Activated T-cell treated with anti-CD3 and anti-CD28 coated beads, Interleukin-2, amount 50 U/mL, for 72 hours (primary cell): ENCODE measurements around the gene GRK3. TPM values are rescaled to one million over a fixed set of nuclear protein-coding genes. Genes with fewer than 3 reads are reported as not detected.
"Not testable (repeated sequence)": the region's sequence is repeated elsewhere in the genome, so short reads cannot be mapped to it uniquely, and the experiment has no call there.

Experiments used
- ATAC-seq, 2 donors: fragments of 150-1000 bp; cut with Tn5 transposase; replicated peaks in 1 of 2; 2 replicates each; pipeline ENCODE4 v1.10.0; 2021; ENCODE audit warnings: moderate library complexity in 2 of 2, mild to moderate bottlenecking in 1 of 2
- DNase-seq, 2 donors: peaks; one replicate each; pipeline ENCODE4 v3.0.0; 2021 to 2022; ENCODE audit warnings: mixed read lengths in 1 of 2
- H3K27ac Mint-ChIP-seq: one replicate; pipeline ENCODE4 v1.8.0; 2022; ENCODE audit warnings: mild to moderate bottlenecking, moderate library complexity, mixed read lengths
- H3K27me3 Mint-ChIP-seq: one replicate; pipeline ENCODE4 v1.8.0; 2022; ENCODE audit warnings: low read depth, mixed read lengths
- H3K36me3 Mint-ChIP-seq, 2 donors: one replicate each; pipeline ENCODE4 v1.8.0; 2022; ENCODE audit warnings: mixed read lengths in 2 of 2, mild to moderate bottlenecking in 1 of 2; ENCODE audit not compliant: insufficient read depth in 2 of 2
- H3K4me1 Mint-ChIP-seq: one replicate; pipeline ENCODE4 v1.8.0; 2022; ENCODE audit warnings: low read depth, mixed read lengths
- H3K4me3 Mint-ChIP-seq, 2 donors: one replicate each; pipeline ENCODE4 v1.8.0; 2022; ENCODE audit warnings: mild to moderate bottlenecking in 2 of 2, mixed read lengths in 2 of 2, moderate library complexity in 2 of 2
- H3K9me3 Mint-ChIP-seq, 2 donors: one replicate each; pipeline ENCODE4 v1.8.0; 2022; ENCODE audit warnings: mixed read lengths in 2 of 2
- total RNA-seq, 2 donors: library from RNA; stranded (reverse); gene quantifications; one replicate each; pipeline ENCODE4 v1.2.3, GENCODE V29; 2022

The GRK3 gene
- 10 to 100 TPM; 25.9 to 31.9 TPM for total RNA-seq

GRCh38 chr22:25564320-25564978 is at the start of gene GRK3:
Gene GRK3 (plus strand): TSS chr22:25564675. CDS start chr22:25565041, 366 bp downstream.
- Mint-ChIP-seq H3K4me1 (peaks cover 57% of the 10 kb centered on the region), H3K36me3 (peaks cover 4% of the 10 kb centered on the region in 2 donors), H3K9me3 (no peaks in the 10 kb centered on the region), H3K4me3 (peak within 1 kb of the TSS; percentile 96 to 99), H3K27me3 (peaks cover 14% of the 10 kb centered on the region), H3K27ac (peak within 1 kb of the TSS; percentile 68)
- ATAC-seq (peak; percentile 84 to 87), DNase-seq (peak; percentile 73 to 82)

GRCh38 chr22:25518000-25518663 is 46.3 kb upstream of the GRK3 start:
- Mint-ChIP-seq H3K36me3 (peaks cover 1 to 9% of the 10 kb centered on the region in 2 donors), H3K4me3 (no peak overlapping the region), H3K4me1 (no peaks in the 10 kb centered on the region), H3K27me3 (no peaks in the 10 kb centered on the region), H3K9me3 (no peaks in the 10 kb centered on the region), H3K27ac (no peak overlapping the region)
- ATAC-seq (no peak), DNase-seq (no peak)

- Mint-ChIP-seq H3K27ac (no peak overlapping the region), H3K4me1 (peaks cover 4% of the 10 kb centered on the region), H3K9me3 (peaks cover 0 to 5% of the 10 kb centered on the region in 2 donors), H3K4me3 (no peak overlapping the region), H3K36me3 (peaks cover 11 to 13% of the 10 kb centered on the region in 2 donors), H3K27me3 (peaks cover under 1% of the 10 kb centered on the region)
- ATAC-seq (no peak), DNase-seq (no peak)
These were observed 39.1 kb upstream of the GRK3 start for GRCh38 chr22:25525376-25525775.

DNA sequence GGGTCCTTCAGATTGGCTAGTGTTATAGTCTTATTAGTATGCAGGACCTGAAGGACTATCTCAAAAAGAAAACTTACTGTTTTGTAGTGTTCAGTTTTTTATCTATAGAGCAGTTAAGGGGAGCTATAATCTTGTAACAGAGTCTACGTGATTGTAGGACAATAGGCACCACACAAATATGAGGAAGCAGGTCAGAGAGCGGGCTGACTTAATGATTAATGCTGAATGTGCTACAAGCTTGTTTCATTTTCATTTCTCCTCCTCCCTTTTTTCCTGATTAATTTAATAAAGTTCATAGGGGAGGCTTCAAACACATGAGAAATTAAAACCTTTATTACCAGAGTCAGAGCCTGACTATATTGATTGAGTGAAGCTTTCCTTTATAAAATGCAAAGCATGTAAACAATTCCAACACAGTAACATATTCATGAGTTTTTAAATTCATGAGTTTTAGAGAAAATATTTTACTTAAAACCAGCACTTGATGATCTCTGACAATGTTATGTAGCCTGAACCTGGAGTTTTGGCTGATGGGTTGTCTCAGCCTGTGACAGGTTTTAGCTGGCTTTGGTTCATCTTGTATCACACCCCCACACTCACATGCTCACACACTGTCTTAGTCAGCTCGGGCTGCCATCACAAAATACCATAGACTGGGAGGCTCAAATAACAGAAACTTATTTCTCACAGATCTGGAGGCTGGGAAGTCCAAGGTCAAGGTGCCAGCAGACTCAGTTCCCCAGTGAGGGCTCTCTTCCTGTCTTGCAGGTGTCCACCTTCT is 38.5 kb upstream of the GRK3 start:
- peak in 1 of 2 donors; percentile 25 for ATAC-seq
- peaks cover 11 to 18% of the 10 kb centered on the region in 2 donors for H3K36me3 Mint-ChIP-seq
- not testable (repeated sequence) for H3K27ac Mint-ChIP-seq, H3K4me3 Mint-ChIP-seq, H3K9me3 Mint-ChIP-seq, H3K27me3 Mint-ChIP-seq, H3K4me1 Mint-ChIP-seq, DNase-seq

- H3K4me3 Mint-ChIP-seq, H3K4me1 Mint-ChIP-seq, ATAC-seq, H3K27me3 Mint-ChIP-seq, H3K9me3 Mint-ChIP-seq, DNase-seq, H3K27ac Mint-ChIP-seq: not testable (repeated sequence)
- H3K36me3 Mint-ChIP-seq: peaks cover 10% of the 10 kb centered on the region in 2 donors
These were observed 37.5 kb upstream of the GRK3 start for GRCh38 chr22:25527016-25527415.

- H3K4me3 Mint-ChIP-seq, H3K9me3 Mint-ChIP-seq, H3K4me1 Mint-ChIP-seq, H3K27me3 Mint-ChIP-seq, ATAC-seq, H3K27ac Mint-ChIP-seq, DNase-seq, H3K36me3 Mint-ChIP-seq: not testable (repeated sequence)
These were observed 36.4 kb upstream of the GRK3 start for GRCh38 chr22:25528068-25528467.

DNA sequence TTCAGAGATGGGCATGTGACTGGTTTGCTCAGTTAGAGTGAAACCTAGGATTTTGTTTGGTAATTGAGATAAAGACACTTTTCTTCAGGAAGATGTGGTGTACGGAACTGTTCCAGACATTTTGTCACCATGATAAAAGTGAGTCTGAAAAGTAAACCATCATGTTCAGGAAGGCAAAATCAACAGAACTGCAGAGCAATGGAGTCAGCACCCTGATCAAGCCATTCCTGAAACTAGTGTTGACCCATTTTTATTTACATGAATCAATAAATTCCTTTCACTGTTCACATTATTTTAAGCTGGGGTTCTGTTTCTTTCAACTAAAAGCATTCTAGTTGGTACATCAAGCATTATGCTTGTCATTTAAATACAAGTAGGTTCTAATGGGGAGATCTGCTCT is 35.4 kb upstream of the GRK3 start:
- not testable (repeated sequence) for DNase-seq, H3K9me3 Mint-ChIP-seq, H3K27ac Mint-ChIP-seq, ATAC-seq, H3K36me3 Mint-ChIP-seq, H3K4me1 Mint-ChIP-seq, H3K27me3 Mint-ChIP-seq, H3K4me3 Mint-ChIP-seq

- H3K4me1 Mint-ChIP-seq, DNase-seq, H3K4me3 Mint-ChIP-seq, H3K9me3 Mint-ChIP-seq, H3K27ac Mint-ChIP-seq, ATAC-seq, H3K27me3 Mint-ChIP-seq, H3K36me3 Mint-ChIP-seq: not testable (repeated sequence)
These were observed 34.8 kb upstream of the GRK3 start for GRCh38 chr22:25529541-25530137.

- not testable (repeated sequence) for H3K27ac Mint-ChIP-seq, H3K27me3 Mint-ChIP-seq, H3K4me3 Mint-ChIP-seq, H3K4me1 Mint-ChIP-seq, ATAC-seq, H3K36me3 Mint-ChIP-seq, H3K9me3 Mint-ChIP-seq, DNase-seq
These were observed 32.8 kb upstream of the GRK3 start for GRCh38 chr22:25531677-25532076.

DNA sequence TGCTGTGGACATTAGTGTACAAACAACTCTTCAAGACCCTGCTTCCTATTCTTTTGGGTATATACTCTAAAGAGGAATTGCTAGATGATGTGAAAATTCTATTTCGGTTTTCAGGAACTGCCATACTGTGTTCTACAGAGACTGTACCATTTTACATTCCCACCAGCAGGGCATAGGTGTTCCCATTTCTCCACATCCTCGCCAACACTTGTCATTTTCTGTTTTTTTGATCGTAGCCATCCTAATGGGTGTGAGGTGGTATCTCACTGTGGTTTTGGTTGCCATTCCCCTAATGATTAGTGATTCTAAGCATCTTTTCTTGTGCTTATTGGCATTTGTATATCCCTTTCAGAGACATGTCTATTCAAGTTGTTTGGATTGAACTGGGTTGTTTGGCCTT is 29.8 kb upstream of the GRK3 start:
- peaks cover 0 to 3% of the 10 kb centered on the region in 2 donors for H3K9me3 Mint-ChIP-seq
- no peak overlapping the region for H3K27ac Mint-ChIP-seq
- H3K4me3 Mint-ChIP-seq: no peak overlapping the region
- ATAC-seq (no peak), DNase-seq (no peak)
- peaks cover 0 to 4% of the 10 kb centered on the region in 2 donors for H3K36me3 Mint-ChIP-seq
- peaks cover 9% of the 10 kb centered on the region for H3K4me1 Mint-ChIP-seq
- peaks cover 7% of the 10 kb centered on the region for H3K27me3 Mint-ChIP-seq

- H3K27ac Mint-ChIP-seq: no peak overlapping the region
- H3K27me3 Mint-ChIP-seq: no peaks in the 10 kb centered on the region
These were observed 27.9 kb upstream of the GRK3 start for GRCh38 chr22:25536589-25536988.

DNA sequence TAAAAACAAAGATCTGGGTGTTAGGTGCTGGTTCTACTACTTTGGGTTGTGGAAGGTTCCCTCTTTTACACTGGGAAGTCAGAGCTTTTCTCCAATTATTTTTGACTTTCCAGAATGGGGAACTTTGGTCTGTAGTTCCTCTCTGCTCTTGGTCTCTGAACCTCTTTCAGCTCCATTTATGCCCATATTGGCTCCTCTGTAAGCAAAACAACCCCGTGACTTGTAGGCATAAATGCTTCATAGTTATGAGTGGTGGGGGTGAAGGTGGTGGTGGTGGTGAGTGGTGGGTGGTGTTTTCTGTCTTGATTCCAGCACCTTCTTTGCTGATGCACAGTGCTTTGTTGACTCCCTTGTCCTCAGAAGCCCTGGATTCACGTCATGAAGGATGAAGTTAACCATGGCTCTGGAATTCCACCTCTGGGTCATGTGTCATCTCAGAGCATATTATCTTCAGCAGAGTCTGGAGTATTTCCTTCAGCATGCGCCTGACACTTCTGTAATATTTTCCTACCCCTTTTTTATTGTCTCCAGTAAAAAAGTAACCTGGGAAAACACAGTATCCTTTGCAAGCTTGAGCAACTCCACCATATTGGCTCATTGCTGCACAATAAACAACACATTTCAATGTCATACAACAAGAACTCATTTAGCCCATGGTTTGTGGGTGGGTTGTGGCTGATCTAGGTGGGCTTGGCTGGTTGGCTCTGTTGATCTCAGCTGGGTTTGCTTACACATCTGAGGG is 24.1 kb upstream of the GRK3 start:
- DNase-seq: no peak
- H3K9me3 Mint-ChIP-seq: no peaks in the 10 kb centered on the region
- H3K36me3 Mint-ChIP-seq: peaks cover 0 to 2% of the 10 kb centered on the region in 2 donors
- H3K27me3 Mint-ChIP-seq: no peaks in the 10 kb centered on the region
- no peak for ATAC-seq
- H3K27ac Mint-ChIP-seq: no peak overlapping the region
- H3K4me3 Mint-ChIP-seq: no peak overlapping the region
- no peaks in the 10 kb centered on the region for H3K4me1 Mint-ChIP-seq

More at GRCh38 chr22:25536589-25536988, 27.9 kb upstream of the GRK3 start:
- DNase-seq: no peak
- Mint-ChIP-seq H3K9me3 (no peaks in the 10 kb centered on the region), H3K36me3 (peaks cover 0 to under 1% of the 10 kb centered on the region in 2 donors), H3K4me3 (no peak overlapping the region), H3K4me1 (no peaks in the 10 kb centered on the region)
- no peak for ATAC-seq
